Peyer's patch (tissue), 4 donors: ENCODE measurements around the gene DMBX1.

ENCODE experiments used
- CTCF ChIP-seq, 6 experiments: fragments of 450-650 bp in 4 of 6; fragments of 200-600 bp in 2 of 6; sonication (generic) in 1 of 6; IDR thresholded peaks; one replicate each; pipeline ENCODE4 v1.5.1; 2017 to 2019; ENCODE audit warnings: antibody characterized with exemption in 6 of 6, mild to moderate bottlenecking in 3 of 6, moderate library complexity in 1 of 6
- POLR2A ChIP-seq, 2 donors: fragments of 450-650 bp; IDR thresholded peaks; one replicate each; pipeline ENCODE4 v1.5.1; 2017; ENCODE audit warnings: antibody characterized with exemption in 2 of 2, mild to moderate bottlenecking in 2 of 2, moderate library complexity in 2 of 2

- TF ChIP-seq CTCF (IDR thresholded peaks at IDR 0.05) (no peak), POLR2A (IDR thresholded peaks at IDR 0.05) (no peak)
These were observed 3.2 kb downstream of the DMBX1 start for GRCh38 chr1:46492871-46493270.
